Measurements from ENCODE around the gene PLPP6. TPM values are rescaled to one million over a fixed set of nuclear protein-coding genes. Genes with fewer than 3 reads are reported as not detected.
A peak's percentile ranks its signal among the peaks of the same experiment; 100 is the strongest.

Gene PLPP6
- total and polyA plus RNA-seq, 2 of the 13 experiments (the other 11 are each of a cell fraction or from before 2014, with no cell fraction given): 12.1 to 15.5 TPM

- TF ChIP-seq ZNF318 (CRISPR knock-in tag; IDR thresholded peaks at IDR 0.05): no peak
- no peak for TF ChIP-seq PCBP2 (optimal IDR thresholded peaks at IDR 0.05; ENCODE audit: low read depth, low read length, poor library complexity, severe bottlenecking)
- TF ChIP-seq HOMEZ (CRISPR knock-in tag; IDR thresholded peaks at IDR 0.05; ENCODE audit: low read depth): peak; percentile 68; the same call in 1 of the 2 replicates
- no peak for TF ChIP-seq ZNF180 (CRISPR knock-in tag; IDR thresholded peaks at IDR 0.05; ENCODE audit: borderline replicate concordance, low read depth)
- peak; percentile 67 for TF ChIP-seq DRAP1 (CRISPR knock-in tag; IDR thresholded peaks at IDR 0.05)
- peak; percentile 81; the same call in 1 of the 2 replicates for TF ChIP-seq ZNF607 (CRISPR knock-in tag; IDR thresholded peaks at IDR 0.05; ENCODE audit: borderline replicate concordance)
- no peak for TF ChIP-seq JARID2 (CRISPR knock-in tag; IDR thresholded peaks at IDR 0.05; ENCODE audit: insufficient replicate concordance)
- TF ChIP-seq U2AF2 (IDR thresholded peaks at IDR 0.05; ENCODE audit: low read depth, low read length): no peak
- peak; percentile 69; the same call in 1 of the 2 replicates for TF ChIP-seq ARID5B (CRISPR knock-in tag; IDR thresholded peaks at IDR 0.05)
- TF ChIP-seq ZNF713 (CRISPR knock-in tag; IDR thresholded peaks at IDR 0.05): 0 out of 2 replicates have a peak, but pooled peaks have one; percentile 5
- TF ChIP-seq GRHL1 (CRISPR knock-in tag; conservative IDR thresholded peaks at IDR 0.05): no peak
Observed at GRCh38 chr9:4662108-4662988, at the start of gene PLPP6 (continued).

Data from HepG2 (cell line).